ENCODE data around the gene RNF17. TPM values are rescaled to one million over a fixed set of nuclear protein-coding genes. Genes with fewer than 3 reads are reported as not detected.

Gene RNF17
- total RNA-seq, 1 experiment from 2014 or later = not detected

GRCh38 chr13:24724714-24725113 is 39.3 kb upstream of the RNF17 start:
- Histone ChIP-seq H3K4me3 (replicated peaks in 1 of 2; ENCODE audit: low read depth in 1 of 2, low read length in 2 of 2) (no peak overlapping the region), H3K4me2 (ENCODE audit: low read length) (no peak overlapping the region), H3K9ac (ENCODE audit: low read length) (no peak overlapping the region), H3K4me1 (ENCODE audit: control insufficient read depth in 1 of 2, insufficient read depth in 2 of 2, low read length in 2 of 2) (peaks cover 0 to 3% of the 10 kb centered on the region in 2 experiments; a peak in 1 of 4 replicates), H2AFZ (ENCODE audit: low read depth, low read length, poor library complexity, severe bottlenecking) (no peak overlapping the region), H3K36me3 (ENCODE audit: control insufficient read depth in 1 of 2, insufficient read depth in 2 of 2, low read length in 2 of 2) (no peaks in the 10 kb centered on the region), H3K9me3 (ENCODE audit: control insufficient read depth in 1 of 2, insufficient read depth in 1 of 2, low read depth in 1 of 2, low read length in 2 of 2) (no peaks in the 10 kb centered on the region), H3K9me2 (ENCODE audit: insufficient read depth) (no peaks in the 10 kb centered on the region), H3K27me3 (ENCODE audit: insufficient read depth, low read length) (no peaks in the 10 kb centered on the region), H3K79me2 (ENCODE audit: insufficient read depth, low read length) (no peaks in the 10 kb centered on the region), H4K20me1 (ENCODE audit: insufficient read depth) (no peaks in the 10 kb centered on the region), H3K27ac (ENCODE audit: low read depth, low read length) (no peak overlapping the region)
- ChIA-PET POLR2A (no interaction called here), RAD21 (ENCODE audit: low non-redundant PET in 1 of 2, low total read pairs in 2 of 2, uncharacterized antibody in 2 of 2, unreplicated experiment in 2 of 2) (no interaction called here), CTCF (interaction anchor here (0.9 to 3.7 kb wide), 2 partner anchors 31 to 45 kb away, joined by 3 to 20 read pairs; partner anchors contain the start of gene ATP12A)
- TF ChIP-seq SRF (IDR thresholded peaks at IDR 0.05; ENCODE audit: low read depth) (no peak), RAD21 (IDR thresholded peaks at IDR 0.05; ENCODE audit: low read depth) (no peak), SIN3A (IDR thresholded peaks at IDR 0.05; ENCODE audit: low read depth) (no peak), CEBPB (IDR thresholded peaks at IDR 0.05; ENCODE audit: low read depth) (no peak), ELF1 (IDR thresholded peaks at IDR 0.05; ENCODE audit: borderline replicate concordance, low read depth) (no peak), EZH2 (IDR thresholded peaks at IDR 0.05) (no peak), ATF3 (IDR thresholded peaks at IDR 0.05) (no peak), EZH2phosphoT487 (IDR thresholded peaks at IDR 0.05; ENCODE audit: borderline replicate concordance) (no peak), FOSL1 (IDR thresholded peaks at IDR 0.05; ENCODE audit: low read depth) (no peak), REST (IDR thresholded peaks at IDR 0.05; ENCODE audit: low read depth) (no peak), EGR1 (IDR thresholded peaks at IDR 0.05; ENCODE audit: low read depth) (no peak), CBX3 (IDR thresholded peaks at IDR 0.05; ENCODE audit: low read depth) (no peak), MAX (IDR thresholded peaks at IDR 0.05) (no peak), SP1 (IDR thresholded peaks at IDR 0.05; ENCODE audit: low read depth) (no peak), YY1 (IDR thresholded peaks at IDR 0.05; ENCODE audit: extremely low read depth, insufficient replicate concordance, low read depth, low read length) (no peak), ZBTB33 (IDR thresholded peaks at IDR 0.05; ENCODE audit: extremely low read depth, insufficient replicate concordance, low read length) (no peak)
- no TSS peak for BruUV-seq (replicated peaks)
- intact Hi-C loops (cut with micrococcal nuclease) = loop anchor here (5.0 kb wide), 2 partner anchors 32 to 142 kb away; no protein-coding TSS in a partner anchor
- ATAC-seq = no peak
- DNase-seq (ENCODE audit: low read depth, low spot score) = no peak
